Amniotic epithelial cell (primary cell): Measurements from ENCODE around the gene ZMYM2.
"Not testable (repeated sequence)": the region's sequence is repeated elsewhere in the genome, so short reads cannot be mapped to it uniquely, and the experiment has no call there.

Experiments used
- DNase-seq: peaks from one replicate; pipeline ENCODE4 v3.0.0-alpha.2; 2010; ENCODE audit warnings: low read depth

The ZMYM2 gene

DNA sequence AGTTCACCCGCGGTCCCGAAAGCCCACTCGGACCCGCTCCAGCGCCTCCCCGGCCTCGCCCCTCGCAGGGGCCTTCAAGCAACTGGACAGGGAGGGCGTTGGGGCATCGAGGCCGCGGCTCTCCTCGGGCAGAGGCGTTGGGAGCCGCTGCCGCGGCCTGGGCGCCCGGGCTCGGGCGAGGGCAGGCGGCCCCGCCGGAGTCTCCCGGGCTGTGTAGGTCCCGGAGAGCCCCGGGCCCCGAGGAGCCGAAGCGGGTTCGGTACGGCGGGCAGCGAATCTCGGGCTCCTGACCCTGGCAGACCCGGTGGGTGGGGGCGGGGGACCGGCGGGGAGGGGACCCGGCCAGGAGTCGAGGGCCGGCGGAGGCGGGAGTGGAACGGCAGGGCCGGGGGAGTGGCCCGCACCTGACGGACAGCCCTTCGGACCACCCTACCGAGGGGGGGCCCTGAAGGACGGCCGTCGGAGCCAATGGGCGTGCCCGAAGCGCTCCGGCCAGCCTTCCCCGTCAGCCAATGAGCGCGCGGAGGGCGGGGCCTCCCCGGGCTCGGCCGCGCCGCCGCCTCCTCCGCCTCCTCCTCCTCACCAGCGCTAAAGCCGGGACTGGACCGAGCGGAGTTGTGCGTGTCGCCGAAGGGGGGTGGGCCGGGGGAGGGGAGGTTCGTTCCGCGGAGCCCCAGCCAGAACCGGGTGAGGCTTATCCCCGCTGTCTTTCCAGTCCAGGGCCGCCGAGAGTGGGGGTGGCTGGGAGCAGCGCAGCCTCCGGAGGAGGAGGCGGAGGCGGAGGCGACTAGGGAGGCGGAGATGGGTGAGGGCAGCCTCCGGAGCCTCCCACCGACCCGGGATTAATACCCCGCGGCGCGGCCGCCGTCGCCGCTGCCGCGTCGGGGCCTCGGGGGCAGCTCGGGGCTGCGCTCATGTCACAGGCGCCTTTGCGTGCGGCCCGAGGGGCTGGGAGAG lies at the start of gene ZMYM2:
ZMYM2 (plus strand) TSS at position 573 of the 957 bp plus-strand sequence. CDS start 34,346 bp downstream, outside the sequence.
- peak; percentile 96 for DNase-seq

DNA sequence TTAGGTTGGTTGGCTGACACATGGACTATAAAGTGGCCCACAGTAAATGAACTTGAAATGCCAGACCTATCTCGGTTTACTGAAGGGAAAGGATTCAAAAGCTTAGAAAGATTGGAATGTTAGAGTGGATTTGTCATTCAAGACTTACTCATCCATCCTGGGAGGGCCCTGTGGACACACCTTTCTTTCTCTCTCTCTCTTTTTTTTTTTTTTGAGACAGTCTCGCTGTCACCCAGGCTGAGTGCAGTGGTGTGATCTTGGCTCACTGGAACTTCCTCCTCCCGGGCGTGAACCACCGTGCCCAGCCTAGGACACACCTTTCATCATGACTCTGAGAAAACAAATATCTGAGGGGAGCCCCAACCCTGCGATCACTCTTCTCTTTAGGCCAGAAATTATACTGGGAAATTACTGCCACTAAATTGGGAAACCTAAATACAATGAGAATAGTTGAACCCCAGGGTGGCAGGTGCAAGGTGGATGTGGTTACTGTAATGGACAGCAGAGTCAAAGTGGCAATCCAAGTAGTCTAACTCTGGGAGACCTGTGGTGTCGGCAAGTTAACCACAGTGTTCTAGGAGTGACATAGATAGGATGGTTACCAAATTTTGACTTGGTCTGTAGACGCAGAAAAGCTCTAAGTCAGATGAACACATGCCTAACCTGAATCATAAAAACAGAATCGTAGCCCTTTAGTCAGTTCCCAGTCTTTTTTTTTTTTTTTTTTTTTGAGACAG lies 48.0 kb upstream of the ZMYM2 start:
- peak; percentile 79 for DNase-seq

DNA sequence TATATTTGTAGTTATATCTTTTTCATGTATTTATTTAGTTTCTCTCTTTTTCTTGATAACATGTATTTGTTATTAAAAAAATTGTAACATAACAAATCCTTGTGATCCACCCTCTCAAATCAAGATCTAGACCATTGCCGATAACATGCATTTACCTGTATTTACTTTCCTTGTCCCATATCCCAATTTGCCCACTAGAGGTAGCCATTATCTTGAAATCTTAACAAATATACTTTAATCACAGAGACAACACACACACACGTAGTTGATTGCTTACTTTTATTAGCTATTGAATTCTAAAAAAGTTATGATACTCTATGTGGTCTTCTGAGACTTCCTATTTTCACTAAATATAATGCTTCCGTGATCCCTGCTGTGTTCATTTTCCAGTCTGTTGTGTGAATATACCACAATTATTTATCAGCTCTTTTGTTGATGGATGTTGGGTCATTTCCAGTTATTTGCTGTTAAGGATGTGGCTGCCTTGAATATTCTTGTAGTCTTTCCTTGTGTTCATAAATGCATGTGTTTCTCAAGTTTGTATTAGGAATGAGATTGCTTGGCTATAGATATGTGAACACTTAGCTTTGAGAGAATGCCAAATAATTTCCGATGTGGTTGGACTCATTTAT lies 31.3 kb upstream of the ZMYM2 start:
- DNase-seq: peak; percentile 44

DNA sequence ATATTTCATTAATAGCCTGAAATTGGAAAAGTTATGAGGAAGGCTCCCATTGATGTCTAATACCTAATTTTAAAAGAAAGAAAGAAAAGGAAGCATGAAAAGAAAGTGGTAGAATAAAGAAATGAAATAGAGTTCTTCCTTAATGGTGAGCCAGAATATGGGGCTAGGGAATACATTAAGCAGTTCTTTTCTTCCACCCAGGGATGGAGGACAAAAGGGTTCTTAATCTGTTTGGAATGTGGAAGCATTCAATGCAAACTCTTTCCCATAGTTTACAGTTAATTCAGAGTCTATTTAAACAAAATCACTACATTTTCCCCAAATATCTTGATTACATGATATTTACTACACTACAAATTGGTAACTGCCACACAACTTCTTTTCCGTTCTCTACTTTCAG lies 18.4 kb upstream of the ZMYM2 start:
- DNase-seq: no peak

DNA sequence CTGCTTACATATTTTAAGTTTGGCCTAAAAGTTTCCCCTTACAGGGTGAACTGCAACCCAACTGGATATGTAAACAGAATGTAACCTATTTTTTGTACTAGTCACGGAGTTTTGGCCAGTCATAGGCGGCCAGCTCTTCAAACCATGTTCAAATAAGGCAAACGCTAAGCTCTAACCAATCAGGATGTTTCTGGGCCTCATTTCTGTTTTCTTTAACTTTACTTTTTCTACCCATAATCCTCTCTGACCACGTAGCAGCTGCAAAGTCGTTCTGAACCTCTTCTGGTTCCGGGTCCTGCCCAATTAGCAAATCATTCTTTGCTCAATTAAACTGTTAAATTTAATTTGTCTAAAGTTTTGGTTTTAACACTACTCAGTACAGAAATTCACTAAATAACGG lies 8.2 kb upstream of the ZMYM2 start:
- DNase-seq: no peak

DNA sequence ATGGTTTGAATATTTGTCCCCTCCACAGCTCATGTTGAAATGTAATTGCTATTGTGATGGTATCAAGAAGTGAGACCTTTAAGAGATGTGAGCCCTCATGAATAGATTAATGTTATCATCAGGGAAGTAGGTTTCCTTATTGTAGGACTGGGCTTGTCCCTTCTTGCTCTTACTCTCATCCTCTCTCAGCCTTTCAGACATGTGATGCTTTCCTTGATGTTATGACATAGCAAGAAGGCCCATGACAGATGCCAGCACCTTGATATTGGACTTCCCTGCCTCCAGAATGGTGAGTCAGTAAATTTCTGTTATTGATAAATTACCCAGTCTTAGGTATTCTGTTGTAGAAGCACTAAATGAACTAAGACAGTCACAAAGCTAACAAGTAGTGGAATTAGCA lies 5.7 kb upstream of the ZMYM2 start:
- DNase-seq: no peak

DNA sequence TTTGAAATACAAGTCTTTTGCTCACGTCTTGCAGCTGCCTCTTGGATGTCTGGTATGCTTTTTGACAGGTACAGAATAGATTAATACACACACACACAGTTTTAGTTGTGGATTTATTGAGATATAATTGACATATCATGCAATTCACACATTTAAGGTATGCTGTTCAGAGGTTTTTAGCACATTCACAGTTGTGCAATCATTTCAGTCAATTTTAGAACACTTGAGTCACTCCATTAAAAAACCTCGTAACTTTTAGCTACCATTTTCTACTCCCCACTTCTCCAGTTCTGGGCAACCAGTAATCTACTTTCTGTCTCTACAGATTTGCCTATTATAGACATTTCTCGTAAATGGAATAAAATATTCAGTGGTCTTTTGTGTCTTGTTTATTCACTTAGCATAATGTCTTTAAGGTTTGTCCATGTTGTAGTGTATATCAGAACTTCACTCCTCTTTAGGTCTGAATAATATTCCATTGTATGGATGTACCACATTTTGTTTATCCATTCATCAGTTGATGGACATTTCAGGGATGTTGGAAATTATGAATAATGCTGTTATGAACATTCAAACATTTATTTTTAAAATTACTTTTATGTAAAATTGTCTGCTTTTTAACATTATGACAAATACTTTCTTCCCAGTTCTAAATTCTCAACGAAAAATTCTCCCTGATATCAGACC lies 2.5 kb upstream of the ZMYM2 start:
- DNase-seq: no peak

DNA sequence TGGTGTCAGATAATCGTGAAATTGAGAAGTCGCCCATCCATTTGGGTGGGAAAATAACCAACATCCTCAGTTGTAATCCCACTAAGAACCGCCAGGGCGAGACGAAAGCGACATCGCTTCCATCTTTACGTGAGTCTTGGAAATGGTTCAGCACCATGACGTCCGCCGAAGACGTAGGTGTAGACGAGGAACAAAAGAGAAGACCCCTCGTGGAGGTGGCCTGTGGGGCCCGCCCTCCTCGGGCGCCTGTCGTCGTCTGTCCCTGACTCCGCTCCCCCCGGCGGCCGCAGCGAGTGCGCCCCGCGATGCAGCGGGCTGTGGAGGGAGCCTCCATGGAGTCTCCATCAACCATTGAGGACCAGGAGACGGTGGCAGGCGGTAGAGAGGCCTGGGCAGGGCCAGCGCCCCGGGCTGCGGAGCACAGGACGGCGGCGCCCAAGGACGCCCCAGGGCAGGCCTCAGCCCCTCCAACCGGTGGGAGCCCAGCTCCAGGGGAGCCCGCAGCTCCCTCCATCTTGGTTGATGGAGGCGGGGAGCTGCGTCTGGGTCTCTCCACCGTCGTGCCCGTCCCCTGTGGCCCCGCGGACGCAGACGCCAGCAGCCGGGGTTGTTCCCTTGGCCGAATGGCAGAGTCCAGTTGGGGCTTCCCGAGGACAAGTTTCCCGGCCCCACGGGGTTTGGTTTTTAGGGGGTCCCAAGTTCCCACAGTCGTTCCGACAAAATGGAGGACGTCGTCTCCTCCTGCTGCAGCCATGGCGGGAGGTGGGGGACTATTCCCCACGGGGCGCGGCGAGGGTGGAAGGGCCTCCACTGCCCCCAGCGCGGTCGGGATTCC lies 990 bp upstream of the ZMYM2 start:
- DNase-seq: peak; percentile 76

DNA sequence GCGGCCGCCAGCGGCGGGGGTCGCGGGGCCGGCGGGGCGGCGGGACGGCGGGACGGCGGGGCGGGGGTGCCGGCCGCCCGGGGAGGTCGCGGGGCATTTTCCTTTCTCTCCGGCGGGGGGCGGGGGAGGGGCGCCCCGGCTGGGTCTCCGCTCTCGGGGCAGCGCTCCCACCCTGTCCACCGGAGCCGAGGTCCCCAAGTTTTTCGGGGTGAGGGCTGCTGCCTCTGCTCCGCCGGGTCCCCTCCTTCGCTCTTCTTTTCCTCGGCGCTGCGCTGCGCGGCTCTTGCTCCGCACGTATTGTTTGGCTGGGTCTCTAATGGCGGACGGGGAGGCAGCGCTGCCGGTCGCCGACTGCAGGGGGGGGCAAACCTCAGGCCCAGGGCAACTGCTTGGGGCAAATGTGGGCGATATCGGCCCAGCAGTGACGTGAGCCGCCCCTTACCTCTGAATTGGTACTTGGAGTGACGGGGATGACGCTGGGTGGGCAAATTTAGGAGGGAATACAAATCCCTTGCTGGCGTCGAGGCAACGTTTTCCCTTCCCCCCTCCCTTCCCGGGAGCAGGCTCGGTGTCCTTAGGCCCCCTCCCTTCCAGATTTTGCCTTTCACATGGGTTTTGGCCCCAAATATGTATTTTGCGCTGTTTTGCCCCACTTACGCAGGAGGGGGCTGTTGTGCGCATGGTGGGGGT lies 759 bp downstream of the ZMYM2 start:
- peak; percentile 37 for DNase-seq

DNA sequence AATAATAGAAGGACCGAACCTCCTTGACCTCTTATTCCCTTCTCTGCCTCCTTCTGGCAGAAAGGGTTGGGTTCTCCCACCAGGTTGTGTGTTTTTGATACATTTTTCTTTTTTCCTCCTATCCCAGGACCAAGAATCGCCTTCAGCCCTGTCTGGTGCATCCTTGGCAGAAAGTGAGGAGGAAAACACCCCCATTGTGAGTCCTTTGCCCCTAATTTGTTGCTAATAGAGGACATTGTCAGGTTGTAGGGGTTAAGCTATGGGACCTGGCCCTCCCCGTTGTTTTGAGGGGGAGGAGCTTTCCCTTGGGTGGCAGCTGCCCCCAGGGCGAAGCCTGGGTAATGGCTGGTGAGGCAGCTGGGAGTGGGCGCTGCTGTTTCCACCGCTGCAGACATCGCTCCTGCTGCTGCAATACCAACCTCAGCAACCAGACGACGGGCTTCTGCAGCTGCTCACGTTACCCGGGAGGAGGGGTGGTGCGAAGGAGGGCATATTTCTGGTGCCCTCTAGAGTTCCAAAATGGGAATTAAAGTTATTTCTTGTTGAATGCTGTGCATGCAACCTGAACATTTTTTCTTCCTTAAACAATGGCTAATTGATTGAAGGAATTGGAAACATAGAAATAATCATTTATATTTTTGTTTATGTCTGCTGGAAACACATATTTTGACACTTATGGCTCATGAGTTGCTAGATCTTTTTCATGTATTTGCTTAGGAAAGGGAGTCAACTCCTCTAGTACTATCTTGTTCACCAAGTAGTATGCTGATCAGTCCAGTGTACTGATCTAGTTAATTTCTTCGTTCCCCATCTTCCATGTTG lies 1.5 kb downstream of the ZMYM2 start:
- DNase-seq: peak; percentile 91

DNA sequence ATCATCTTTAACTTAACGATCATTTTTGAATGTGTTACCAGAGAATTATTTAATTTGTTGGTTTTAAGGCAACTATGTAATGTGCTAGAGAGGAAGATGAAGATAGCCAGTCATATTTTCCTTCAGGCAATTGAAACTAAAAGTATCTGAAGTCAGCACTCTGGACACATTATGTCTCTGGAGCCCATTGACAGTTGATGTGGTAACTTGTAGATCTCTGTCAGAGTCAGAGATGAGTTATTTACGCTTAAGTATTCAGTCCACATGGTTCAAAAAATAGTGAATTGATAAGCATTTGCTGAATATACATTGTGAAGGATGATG lies 2.1 kb downstream of the ZMYM2 start:
- no peak for DNase-seq

DNA sequence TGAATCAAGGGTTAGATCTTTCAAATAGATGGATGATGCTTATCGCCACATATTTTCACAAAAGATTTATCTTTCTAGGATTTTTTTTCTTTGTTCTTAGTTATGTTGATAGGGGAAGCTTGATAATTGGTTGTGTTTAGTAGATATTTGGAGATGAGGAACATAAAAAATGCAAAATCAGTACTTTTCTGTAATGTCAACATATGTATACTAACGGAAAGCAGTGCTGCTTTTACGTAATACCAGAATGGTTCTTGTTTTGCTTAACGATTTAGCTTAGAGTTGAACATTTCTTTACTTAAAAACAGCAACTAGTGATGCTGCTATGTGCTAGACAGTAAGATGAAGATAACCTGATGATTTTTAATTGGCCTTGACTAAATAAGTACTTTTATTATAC lies 3.0 kb downstream of the ZMYM2 start:
- DNase-seq: no peak

DNA sequence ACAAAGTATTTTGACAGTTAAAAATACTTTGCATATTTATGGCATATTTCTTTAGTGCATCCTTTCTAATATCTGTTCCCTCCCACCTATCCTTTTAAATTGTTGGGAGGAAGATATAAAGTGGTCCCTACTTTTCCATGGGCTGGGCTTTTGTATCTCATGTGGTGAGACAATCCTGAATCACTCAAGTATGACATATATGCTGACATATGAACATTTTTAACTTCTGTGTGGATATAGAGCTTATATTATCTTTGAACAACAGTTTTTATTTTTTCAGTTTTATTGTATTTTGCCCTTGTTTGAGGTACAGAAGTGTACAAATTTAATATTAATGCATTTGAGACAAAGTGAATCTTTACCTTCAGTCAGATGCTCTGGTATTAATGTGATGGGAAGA lies 3.4 kb downstream of the ZMYM2 start:
- no peak for DNase-seq

DNA sequence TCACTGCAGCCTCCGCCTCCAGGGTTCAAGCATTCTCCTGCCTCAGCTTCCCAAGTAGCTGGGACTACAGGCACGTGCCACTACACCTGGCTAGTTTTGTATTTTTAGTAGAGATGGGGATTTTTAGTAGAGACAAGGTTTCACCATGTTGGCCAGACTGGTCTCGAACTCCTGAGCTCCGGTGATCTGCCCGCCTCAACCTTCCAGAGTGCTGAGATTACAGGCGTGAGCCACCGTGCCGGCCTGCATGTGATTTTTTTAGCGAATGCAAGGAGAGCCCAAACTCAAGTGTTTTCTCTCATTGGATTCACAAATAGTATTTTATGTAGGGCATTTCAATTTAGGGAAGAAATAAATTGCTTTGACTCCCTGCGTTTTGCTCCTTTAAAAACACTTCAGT lies 4.4 kb downstream of the ZMYM2 start:
- no peak for DNase-seq

DNA sequence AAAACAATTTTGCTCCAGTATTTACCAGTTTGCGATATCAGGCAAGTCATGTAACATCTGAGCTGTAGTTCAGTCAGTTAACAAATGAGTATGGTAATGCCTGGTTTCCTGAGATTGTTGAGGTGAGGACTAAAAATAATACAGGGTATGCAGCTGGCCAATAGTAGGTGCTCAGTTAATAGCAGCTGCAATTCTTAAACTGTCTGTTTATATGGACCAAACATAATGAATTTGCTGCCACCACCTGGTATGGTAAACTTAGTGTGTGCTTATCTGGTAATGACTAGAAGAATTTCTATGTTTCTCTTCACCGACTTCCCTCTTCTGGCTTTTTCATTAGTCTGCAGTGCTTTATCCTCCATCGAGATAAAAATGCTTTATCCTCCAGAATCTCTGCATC lies 9.1 kb downstream of the ZMYM2 start:
- DNase-seq: no peak

DNA sequence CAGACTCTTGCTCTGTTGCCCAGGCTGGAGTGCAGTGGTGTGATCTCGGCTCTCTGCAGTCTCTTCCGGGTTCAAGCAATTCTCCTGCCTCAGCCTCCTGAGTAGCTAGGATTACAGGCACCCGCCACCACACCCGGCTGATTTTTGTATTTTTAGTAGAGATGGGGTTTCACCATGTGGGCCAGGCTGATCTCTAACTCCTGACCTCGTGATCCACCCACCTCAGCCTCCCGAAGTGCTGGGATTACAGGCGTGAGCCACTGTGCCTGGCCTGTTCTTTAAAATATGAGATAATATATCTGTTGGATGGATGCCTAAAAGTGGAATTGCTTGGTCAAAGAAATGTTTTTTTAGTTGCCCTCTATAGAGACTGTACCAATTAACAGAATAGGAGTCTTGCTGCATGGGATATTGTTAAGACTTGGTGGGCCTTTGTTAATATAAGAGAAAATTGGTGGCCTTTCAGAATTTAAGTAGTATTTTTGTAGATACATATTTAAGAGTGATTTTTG lies 16.0 kb downstream of the ZMYM2 start:
- DNase-seq: not testable (repeated sequence)

DNA sequence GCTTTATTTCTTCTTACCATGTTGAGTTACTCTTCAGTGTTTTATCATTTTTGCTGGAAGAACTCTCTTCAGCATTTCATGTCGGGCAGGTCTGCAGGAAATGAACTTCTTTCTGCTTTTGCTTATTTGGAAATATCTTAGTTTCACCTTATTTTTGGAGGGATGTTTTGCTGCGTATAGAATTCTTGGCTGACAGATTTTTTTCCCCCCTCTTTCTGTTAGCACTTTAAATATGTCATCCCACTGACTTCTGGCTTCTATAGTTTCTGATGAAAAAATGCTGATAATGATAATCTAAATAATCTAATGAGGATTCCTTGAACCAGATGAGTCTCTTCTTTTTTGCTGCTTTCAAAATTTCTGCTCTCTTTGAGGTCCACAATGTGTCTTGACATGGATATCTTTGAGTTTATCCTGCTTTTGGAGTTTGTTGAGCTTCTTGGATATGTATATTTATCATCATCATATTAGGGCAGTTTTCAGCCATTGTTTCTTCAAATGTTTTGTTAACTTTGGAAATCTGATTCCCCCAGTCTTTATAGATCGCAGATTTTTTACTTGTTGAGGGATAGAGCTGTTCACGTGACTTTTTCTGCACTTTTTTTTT lies 20.4 kb downstream of the ZMYM2 start:
- no peak for DNase-seq

DNA sequence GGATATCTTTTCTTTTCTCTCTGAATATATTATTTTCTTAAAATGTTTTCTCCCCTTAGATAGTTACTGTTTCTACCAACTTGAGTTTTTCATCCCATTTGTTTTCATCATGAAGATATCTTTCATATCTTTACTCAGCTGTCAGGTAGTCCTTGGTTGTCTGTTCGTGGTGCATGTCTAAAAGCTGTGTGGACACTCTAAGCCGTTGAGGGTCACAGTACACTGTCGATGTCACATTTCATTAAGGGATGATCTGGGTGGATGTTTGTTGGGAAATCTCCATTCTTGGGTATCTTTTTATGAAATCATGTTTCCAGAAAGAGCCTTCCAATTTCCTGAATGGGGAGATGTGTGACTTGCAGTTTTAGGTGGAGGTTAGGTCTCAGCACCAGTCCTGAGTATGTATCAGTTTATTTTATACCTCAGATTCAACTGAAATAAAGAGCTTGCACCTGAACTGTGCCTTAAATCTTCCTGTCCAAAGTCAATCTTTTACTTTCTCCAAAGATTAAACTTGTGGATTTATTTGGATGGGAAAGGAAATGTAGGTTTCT lies 23.2 kb downstream of the ZMYM2 start:
- no peak for DNase-seq
